ENCODE data around the gene RAB11FIP3.

RAB11FIP3 gene

DNA sequence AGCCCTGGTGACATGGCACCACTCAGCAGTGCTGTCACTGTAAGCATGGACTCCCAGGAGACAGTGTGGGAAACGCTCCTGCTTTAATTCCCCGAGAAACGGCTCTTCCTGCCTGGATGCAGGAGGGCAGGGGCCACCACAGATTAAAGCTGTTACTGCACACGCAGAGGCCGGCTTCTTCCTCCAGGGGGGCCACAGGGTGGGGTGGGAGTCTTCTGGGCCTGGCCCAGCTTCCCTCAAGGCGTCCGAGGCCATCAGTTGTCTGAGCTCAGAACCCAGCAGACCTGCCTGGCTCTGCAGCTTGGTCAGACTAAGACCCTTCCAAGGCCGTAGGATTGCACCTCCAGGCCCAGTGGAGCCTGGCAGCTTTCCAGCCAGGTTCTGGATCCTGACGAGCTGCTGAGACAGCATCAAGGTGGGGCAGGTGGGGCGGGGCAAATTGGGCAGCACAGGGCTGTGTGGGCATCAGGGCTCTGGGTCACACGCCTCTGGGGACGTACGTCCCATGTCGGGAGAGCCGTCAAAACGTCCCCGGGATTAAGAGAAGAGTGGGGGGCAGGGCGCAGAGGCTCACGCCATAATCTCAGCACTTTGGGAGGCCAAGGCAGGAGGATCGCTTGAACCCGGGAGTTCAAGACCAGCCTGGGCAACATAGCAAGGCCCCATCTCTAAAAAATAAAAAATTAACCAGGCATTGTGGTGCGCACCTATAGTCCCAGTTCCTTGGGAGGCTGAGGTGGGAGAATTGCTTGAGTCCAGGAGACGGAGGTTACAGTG is 97.1 kb downstream of the RAB11FIP3 start:
- no peak for TF ChIP-seq CTCF (IDR thresholded peaks at IDR 0.05; ENCODE audit: low read depth, low read length, missing control alignments)
- no peak for DNase-seq (ENCODE audit: low read depth)

GRCh38 chr16:523097-523741 is 97.8 kb downstream of the RAB11FIP3 start:
- no peak overlapping the region for H3K4me3 ChIP-seq (ENCODE audit: low read depth, low read length)
- DNase-seq (ENCODE audit: low read depth): no peak
- no peak for TF ChIP-seq CTCF (IDR thresholded peaks at IDR 0.05; ENCODE audit: low read depth, low read length, missing control alignments)

More for the DNA sequence above, 97.1 kb downstream of the RAB11FIP3 start:
- no peak overlapping the region for H3K4me3 ChIP-seq (ENCODE audit: low read depth, low read length)

- TF ChIP-seq CTCF (IDR thresholded peaks at IDR 0.05; ENCODE audit: low read depth, low read length, missing control alignments): no peak
- H3K4me3 ChIP-seq (ENCODE audit: low read depth, low read length): no peak overlapping the region
- no peak for DNase-seq (ENCODE audit: low read depth)
Observed at GRCh38 chr16:524274-525040, 99.0 kb downstream of the RAB11FIP3 start.

DNA sequence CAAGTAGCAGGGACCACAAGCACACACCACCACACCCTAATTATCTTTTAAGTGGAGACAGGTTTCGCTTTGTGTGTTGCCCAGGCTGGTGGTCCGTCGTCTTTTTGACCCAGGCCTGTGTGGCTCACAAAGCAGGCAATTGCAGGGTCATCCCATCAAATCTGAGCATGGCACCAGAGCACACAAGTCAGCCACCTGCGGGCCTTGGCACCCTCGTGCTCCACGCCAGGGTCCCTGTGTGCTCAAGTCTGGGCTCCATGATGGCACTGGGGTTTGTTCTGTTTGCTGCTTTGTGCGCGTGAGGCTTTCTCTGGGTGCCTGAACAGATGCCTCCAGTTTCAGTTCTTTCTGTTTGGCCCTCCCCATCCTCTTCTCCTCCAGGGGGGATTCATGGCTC is 99.7 kb downstream of the RAB11FIP3 start:
- DNase-seq (ENCODE audit: low read depth): no peak
- H3K4me3 ChIP-seq (ENCODE audit: low read depth, low read length): no peak overlapping the region
- TF ChIP-seq CTCF (IDR thresholded peaks at IDR 0.05; ENCODE audit: low read depth, low read length, missing control alignments): no peak

GRCh38 chr16:525520-526180 is 100.2 kb downstream of the RAB11FIP3 start:
- peak; percentile 6 for TF ChIP-seq CTCF (IDR thresholded peaks at IDR 0.05; ENCODE audit: low read depth, low read length, missing control alignments)
- peak overlapping the region; percentile 91 for H3K4me3 ChIP-seq (ENCODE audit: low read depth, low read length)
- peak; percentile 57 for DNase-seq (ENCODE audit: low read depth)

- DNase-seq (ENCODE audit: low read depth): no peak
- no peak for TF ChIP-seq CTCF (IDR thresholded peaks at IDR 0.05; ENCODE audit: low read depth, low read length, missing control alignments)
- peak overlapping the region; percentile 91 for H3K4me3 ChIP-seq (ENCODE audit: low read depth, low read length)
Observed at GRCh38 chr16:526181-527014, 100.9 kb downstream of the RAB11FIP3 start.

All from GM12864 (cell line).